ENCODE data around the gene DNAI4. TPM values are rescaled to one million over a fixed set of nuclear protein-coding genes. Genes with fewer than 3 reads are reported as not detected.

DNAI4 gene
- total and polyA plus RNA-seq, 2 of the 8 experiments (the other 6 are each of a cell fraction or from before 2014, with no cell fraction given), result 0.32 to 2.1 TPM

GRCh38 chr1:66831529-66832239 lies 93.0 kb downstream of the DNAI4 start (continued):
- no peak for TF ChIP-seq CBX8 (IDR thresholded peaks at IDR 0.05; ENCODE audit: borderline replicate concordance, low read depth, low read length)

All from H1 (cell line).